Gastrocnemius medialis (tissue), 4 donors: ENCODE measurements around the gene PHKG2.

Experiments
- POLR2A ChIP-seq, 2 donors: fragments of 450-650 bp; IDR thresholded peaks; one replicate each; pipeline ENCODE4 v1.6.1; 2017; ENCODE audit warnings: antibody characterized with exemption in 2 of 2, mild to moderate bottlenecking in 2 of 2, moderate library complexity in 2 of 2
- TF ChIP-seq, protein P1 (sequence below), 5 experiments: fragments of 450-650 bp in 3 of 5; fragments of 200-600 bp in 2 of 5; sonication (generic) in 2 of 5; IDR thresholded peaks in 4 of 5; conservative IDR thresholded peaks in 1 of 5; 1 replicate in 4 of 5; 2 replicates in 1 of 5; pipeline ENCODE4 v1.5.1; 2016 to 2019; ENCODE audit warnings: antibody characterized with exemption in 5 of 5, mild to moderate bottlenecking in 3 of 5, moderate library complexity in 3 of 5

DNA sequence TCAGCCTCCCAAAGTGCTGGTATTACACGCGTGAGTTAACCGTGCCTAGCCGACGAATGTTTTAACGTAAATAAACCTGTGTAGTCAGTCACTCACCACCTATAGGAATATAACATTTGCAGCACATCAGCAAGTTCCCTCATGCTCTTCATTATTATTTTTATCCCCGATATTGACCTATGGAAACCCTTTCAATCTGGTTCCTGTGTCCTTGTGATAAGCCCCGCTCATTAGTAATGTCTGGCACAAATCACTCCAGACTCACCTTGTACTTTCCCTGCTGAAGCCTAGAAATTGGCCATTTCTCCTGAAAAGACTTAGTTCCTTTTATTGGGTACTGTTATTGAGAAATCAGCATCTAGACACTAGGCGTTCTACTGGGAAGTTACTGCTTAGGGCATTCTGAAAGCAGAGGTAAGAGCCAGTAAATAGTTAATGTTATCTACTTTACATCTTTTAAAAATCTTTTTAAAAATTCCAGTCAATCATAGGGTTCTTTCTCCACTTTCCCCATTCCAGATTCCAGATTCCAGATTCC lies 1.5 kb upstream of the PHKG2 start:
- TF ChIP-seq, protein P1, sequence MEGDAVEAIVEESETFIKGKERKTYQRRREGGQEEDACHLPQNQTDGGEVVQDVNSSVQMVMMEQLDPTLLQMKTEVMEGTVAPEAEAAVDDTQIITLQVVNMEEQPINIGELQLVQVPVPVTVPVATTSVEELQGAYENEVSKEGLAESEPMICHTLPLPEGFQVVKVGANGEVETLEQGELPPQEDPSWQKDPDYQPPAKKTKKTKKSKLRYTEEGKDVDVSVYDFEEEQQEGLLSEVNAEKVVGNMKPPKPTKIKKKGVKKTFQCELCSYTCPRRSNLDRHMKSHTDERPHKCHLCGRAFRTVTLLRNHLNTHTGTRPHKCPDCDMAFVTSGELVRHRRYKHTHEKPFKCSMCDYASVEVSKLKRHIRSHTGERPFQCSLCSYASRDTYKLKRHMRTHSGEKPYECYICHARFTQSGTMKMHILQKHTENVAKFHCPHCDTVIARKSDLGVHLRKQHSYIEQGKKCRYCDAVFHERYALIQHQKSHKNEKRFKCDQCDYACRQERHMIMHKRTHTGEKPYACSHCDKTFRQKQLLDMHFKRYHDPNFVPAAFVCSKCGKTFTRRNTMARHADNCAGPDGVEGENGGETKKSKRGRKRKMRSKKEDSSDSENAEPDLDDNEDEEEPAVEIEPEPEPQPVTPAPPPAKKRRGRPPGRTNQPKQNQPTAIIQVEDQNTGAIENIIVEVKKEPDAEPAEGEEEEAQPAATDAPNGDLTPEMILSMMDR (IDR thresholded peaks at IDR 0.05 in 4 of 5, conservative IDR thresholded peaks at IDR 0.05 in 1 of 5): no peak
- TF ChIP-seq POLR2A (IDR thresholded peaks at IDR 0.05): no peak
